GF-D8 (cell line): ENCODE data around the gene MRM2.

Experiments used
- DNase-seq: peaks from one replicate; lab custom pipeline; 2025; lab: John Stamatoyannopoulos, UW

The MRM2 gene

DNA sequence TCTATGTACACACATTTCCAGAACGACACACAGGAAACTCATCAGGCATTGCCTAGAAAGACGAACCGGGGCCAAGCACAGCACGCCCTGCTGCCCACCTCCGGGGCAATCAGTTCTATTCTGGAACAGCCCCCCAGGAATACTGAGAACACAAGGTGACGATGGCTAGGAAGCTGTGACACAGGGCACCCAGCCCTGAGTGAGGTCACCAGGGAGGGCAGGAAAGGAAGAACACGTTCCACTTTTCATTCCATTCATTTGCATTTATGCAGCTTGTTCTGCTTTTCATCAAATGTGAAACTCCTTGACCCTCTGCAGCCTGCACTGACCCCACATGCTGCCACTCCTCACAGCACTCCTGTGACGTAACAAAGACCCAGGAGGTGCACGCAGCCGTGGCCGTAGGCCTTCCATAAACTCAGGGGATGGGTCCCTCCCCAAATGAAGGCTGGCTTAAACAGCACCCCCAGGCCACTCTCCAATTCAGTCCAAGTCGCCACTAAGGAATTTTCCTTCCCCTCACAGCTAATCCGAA lies 38.2 kb downstream of the MRM2 start:
- DNase-seq: no peak

DNA sequence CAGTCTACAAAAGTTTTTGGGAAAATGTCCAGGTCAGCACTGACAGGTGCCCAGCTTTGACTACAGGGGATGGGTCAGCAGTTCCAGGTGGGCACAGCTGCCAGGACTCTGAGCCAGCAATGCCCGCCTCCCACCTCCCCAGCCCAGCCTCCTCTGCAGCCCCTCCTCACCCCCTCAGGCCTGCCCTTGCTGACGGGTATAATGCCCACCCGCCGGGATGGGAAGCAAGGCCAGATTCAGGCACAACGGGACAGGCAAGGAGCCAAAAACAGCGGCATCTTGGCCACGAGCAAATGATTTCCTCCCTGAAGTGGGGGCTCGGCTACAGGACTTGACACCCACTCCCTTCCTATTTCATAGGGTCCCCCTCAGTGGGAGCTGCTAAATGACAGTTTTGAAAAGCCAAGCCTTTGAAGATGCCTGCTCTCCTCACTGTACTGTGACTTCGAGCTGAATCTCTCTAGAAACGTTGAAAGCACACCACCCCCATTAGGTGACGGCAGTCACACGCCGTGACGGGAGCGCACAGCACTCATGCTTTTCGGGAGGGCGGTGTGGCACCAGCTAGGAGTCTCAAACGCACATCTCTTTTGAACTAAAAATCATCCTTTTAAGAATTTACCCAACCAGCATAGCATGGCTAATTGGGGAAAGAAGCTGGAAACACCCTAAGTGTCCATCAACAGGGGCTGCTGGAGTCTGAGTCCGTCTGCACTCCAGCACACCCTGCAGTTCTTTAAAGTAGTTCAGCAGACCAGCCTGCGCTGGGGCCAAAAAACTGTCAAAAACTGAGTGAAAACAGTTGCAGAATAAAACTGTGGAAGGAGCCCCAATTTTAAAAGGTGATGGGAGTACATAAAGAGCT lies 38.9 kb downstream of the MRM2 start:
- no peak for DNase-seq

- DNase-seq: no peak
These were observed 39.6 kb downstream of the MRM2 start for GRCh38 chr7:2202361-2202761.

GRCh38 chr7:2201686-2202360 lies 40.2 kb downstream of the MRM2 start:
- DNase-seq: no peak

- no peak for DNase-seq
These were observed 40.9 kb downstream of the MRM2 start for GRCh38 chr7:2201128-2201527.

DNA sequence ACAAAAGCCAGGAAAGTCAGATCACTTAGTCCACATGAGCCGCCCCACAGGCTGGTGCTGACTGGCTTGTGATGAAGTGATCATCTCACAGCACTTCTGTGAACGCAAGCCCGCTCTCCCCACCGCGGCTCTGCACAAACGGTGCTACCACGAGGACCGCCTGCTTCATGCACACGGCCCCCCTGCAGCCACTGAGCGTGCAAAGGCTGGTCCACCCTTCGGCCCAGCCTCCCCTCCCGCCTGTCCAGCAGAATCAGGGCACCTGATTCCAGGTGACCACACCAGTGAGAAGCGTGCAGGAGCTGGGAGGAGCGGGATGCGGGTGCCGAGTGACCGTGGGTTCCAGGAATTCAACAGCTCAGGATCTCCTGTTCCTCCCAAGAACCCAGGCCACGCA lies 41.4 kb downstream of the MRM2 start:
- DNase-seq: no peak

GRCh38 chr7:2199956-2200583 lies 41.9 kb downstream of the MRM2 start:
- DNase-seq: no peak

GRCh38 chr7:2199528-2199927 lies 42.5 kb downstream of the MRM2 start:
- DNase-seq: no peak

GRCh38 chr7:2198760-2199159 lies 43.2 kb downstream of the MRM2 start:
- DNase-seq: no peak

GRCh38 chr7:2198206-2198605 lies 43.8 kb downstream of the MRM2 start:
- no peak for DNase-seq

GRCh38 chr7:2197436-2198155 lies 44.4 kb downstream of the MRM2 start:
- no peak for DNase-seq

DNA sequence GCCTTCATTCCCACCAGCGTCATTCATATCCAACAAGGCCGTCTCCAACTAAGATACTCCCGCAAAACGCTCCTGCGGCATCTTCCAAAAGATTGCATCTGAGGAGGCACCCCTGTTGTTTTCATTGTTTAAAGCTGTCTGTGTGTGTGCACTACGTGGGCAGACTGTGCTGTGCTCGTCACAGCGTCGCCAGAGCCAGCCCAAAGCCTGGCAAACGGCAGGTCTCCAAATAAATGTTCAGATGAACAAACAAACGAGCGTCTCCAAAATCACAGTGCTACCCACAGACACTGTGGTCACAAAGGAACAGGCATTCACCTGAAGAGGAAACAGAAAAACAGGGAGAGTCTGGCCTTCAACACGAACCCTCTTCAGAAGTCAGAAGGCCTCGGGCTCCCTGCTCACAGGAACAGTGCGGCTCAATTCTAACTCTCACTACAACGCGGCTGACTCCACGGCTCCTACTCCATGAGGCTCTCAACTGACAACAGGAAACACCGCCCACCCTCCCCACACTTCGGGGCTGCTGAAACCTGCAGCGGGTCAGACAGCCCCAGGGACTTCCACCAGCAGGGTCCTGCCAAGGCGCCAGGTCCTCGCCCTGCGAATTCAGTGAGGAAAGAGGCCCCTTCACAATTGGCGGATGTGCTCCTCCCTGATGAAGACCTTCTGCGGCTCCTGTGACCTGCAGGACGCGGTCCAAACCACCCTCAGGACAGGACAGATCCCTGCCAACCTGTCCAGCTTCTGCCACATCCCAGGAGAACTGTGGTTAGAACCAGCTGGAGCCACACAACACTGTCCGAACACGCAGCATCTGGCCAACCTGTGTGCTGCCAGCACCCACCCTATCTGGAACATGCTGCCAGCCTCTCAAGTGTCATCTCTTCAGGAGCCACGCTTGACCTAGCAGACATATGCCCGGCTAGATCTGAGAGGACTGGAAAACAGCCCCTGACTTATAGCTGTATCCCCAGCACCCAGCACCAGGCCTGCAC lies 45.3 kb downstream of the MRM2 start:
- no peak for DNase-seq

GRCh38 chr7:2195400-2196246 lies 46.4 kb downstream of the MRM2 start:
- DNase-seq: no peak

GRCh38 chr7:2193575-2194305 lies 48.3 kb downstream of the MRM2 start:
- no peak for DNase-seq

GRCh38 chr7:2192831-2193534 lies 49.0 kb downstream of the MRM2 start:
- DNase-seq: no peak

DNA sequence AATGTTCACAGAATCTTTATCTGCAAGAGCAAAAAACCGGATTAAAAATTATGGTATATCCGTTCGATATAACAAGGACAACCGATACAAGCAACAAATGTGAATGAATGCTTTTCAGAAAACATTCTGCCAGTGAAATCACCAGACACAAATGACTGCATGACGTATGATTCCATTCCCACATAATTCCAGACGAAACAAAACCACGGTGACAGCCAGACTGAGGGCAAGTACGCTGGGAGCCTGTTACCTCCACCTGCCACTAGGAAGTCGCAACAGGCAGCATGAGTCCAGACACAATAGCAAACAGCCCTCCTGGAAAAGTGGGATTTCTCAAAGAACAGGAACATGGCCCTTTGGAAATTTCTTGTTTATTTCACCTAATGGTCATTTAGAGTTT lies 51.0 kb downstream of the MRM2 start:
- DNase-seq: no peak

DNA sequence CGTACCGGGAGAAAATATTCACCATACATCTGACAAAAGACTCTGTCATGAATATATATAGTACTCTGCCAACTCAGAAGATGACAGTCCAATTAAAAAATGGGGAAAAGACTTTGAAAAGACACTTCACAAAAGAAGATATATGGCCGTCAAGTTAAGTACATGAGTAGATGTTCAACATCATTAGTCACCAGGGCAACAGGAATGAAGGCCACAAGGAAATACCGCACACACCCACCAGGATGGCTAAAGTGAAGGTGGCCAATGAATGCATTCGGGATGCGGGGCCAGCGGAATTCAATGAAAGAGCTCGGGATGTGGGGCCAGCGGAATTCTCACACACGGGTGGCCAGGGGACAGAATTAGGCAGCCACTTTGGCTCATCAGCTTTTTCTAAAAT lies 51.5 kb downstream of the MRM2 start:
- no peak for DNase-seq

GRCh38 chr7:2186166-2186565 lies 55.8 kb downstream of the MRM2 start:
- DNase-seq: no peak

GRCh38 chr7:2185715-2186114 lies 56.3 kb downstream of the MRM2 start:
- no peak for DNase-seq
